Stimulated activated CD8-positive, alpha-beta memory T cell treated with anti-CD3 and anti-CD28 coated beads, Interleukin-12 subunit alpha, Interleukin-12 subunit beta, amount 100 ng/mL, for 1 hour (primary cell): ENCODE measurements around the gene ZSCAN20.

Source experiments
- DNase-seq: peaks from one replicate; pipeline ENCODE4 v3.0.0-alpha.2; 2020; ENCODE audit warnings: low read depth

Gene ZSCAN20

GRCh38 chr1:33535334-33535733, 62.9 kb downstream of the ZSCAN20 start:
- no peak for DNase-seq

- no peak for DNase-seq
Observed at GRCh38 chr1:33537885-33538284, 65.4 kb downstream of the ZSCAN20 start.

- DNase-seq: no peak
Observed at GRCh38 chr1:33541966-33542365, 69.5 kb downstream of the ZSCAN20 start.
